Fibroblast of upper back skin (primary cell): ENCODE measurements around the gene ASS1.

Experiments used
- DNase-seq: peaks from one replicate; pipeline ENCODE4 v3.0.0-alpha.2; 2013

ASS1 gene

GRCh38 chr9:130537346-130538050 lies 92.7 kb downstream of the ASS1 start:
- DNase-seq, result peak; percentile 8

- DNase-seq, result peak; percentile 62
These were observed 94.9 kb downstream of the ASS1 start for GRCh38 chr9:130539420-130540223.

GRCh38 chr9:130541533-130541932 lies 96.8 kb downstream of the ASS1 start:
- DNase-seq, result no peak

- DNase-seq, result no peak
These were observed 97.3 kb downstream of the ASS1 start for GRCh38 chr9:130542038-130542437.

- no peak for DNase-seq
These were observed 97.9 kb downstream of the ASS1 start for GRCh38 chr9:130542457-130543228.

- no peak for DNase-seq
These were observed 98.6 kb downstream of the ASS1 start for GRCh38 chr9:130543368-130543767.

GRCh38 chr9:130543859-130544258 lies 99.1 kb downstream of the ASS1 start:
- no peak for DNase-seq

- DNase-seq, result no peak
These were observed 99.6 kb downstream of the ASS1 start for GRCh38 chr9:130544364-130544763.

- DNase-seq, result no peak
These were observed 103.3 kb downstream of the ASS1 start for GRCh38 chr9:130548103-130548502.

GRCh38 chr9:130549093-130549735 lies 104.5 kb downstream of the ASS1 start:
- DNase-seq, result no peak
